ENCODE data around the gene DUSP9. TPM values are rescaled to one million over a fixed set of nuclear protein-coding genes. Genes with fewer than 3 reads are reported as not detected.

The DUSP9 gene
- total RNA-seq, 3 donors from 2014 or later, result not detected

- no peak overlapping the region for H3K4me3 ChIP-seq
- no peak for TF ChIP-seq CTCF (IDR thresholded peaks at IDR 0.05)
- no peaks in the 10 kb centered on the region for H3K9me3 ChIP-seq
- no peaks in the 10 kb centered on the region for H3K36me3 ChIP-seq (ENCODE audit: low read depth)
- DNase-seq, result no peak
- intact Hi-C loops (cut with DNase I, micrococcal nuclease), result no loop called here
- H3K4me1 ChIP-seq (ENCODE audit: low read depth), result no peaks in the 10 kb centered on the region
- ATAC-seq, result no peak
Observed at GRCh38 chrX:153636716-153637115, 10.3 kb upstream of the DUSP9 start.

- Histone ChIP-seq H3K36me3 (ENCODE audit: low read depth) (no peaks in the 10 kb centered on the region), H3K9me3 (no peaks in the 10 kb centered on the region), H3K4me1 (ENCODE audit: low read depth) (no peaks in the 10 kb centered on the region), H3K4me3 (no peak overlapping the region)
- DNase-seq (no peak), ATAC-seq (no peak)
- TF ChIP-seq CTCF (IDR thresholded peaks at IDR 0.05), result no peak
- intact Hi-C loops (cut with DNase I, micrococcal nuclease), result no loop called here
Observed at GRCh38 chrX:153637121-153638040, 9.6 kb upstream of the DUSP9 start.

GRCh38 chrX:153638041-153638371 is 9.0 kb upstream of the DUSP9 start:
- no peak for ATAC-seq
- TF ChIP-seq CTCF (IDR thresholded peaks at IDR 0.05), result no peak
- intact Hi-C loops (cut with DNase I, micrococcal nuclease), result no loop called here
- H3K9me3 ChIP-seq, result no peaks in the 10 kb centered on the region
- H3K4me3 ChIP-seq, result no peak overlapping the region
- H3K36me3 ChIP-seq (ENCODE audit: low read depth), result no peaks in the 10 kb centered on the region
- no peak for DNase-seq
- H3K4me1 ChIP-seq (ENCODE audit: low read depth), result no peaks in the 10 kb centered on the region

- TF ChIP-seq CTCF (IDR thresholded peaks at IDR 0.05), result no peak
- Histone ChIP-seq H3K4me1 (ENCODE audit: low read depth) (no peaks in the 10 kb centered on the region), H3K4me3 (no peak overlapping the region), H3K9me3 (no peaks in the 10 kb centered on the region), H3K36me3 (ENCODE audit: low read depth) (no peaks in the 10 kb centered on the region)
- intact Hi-C loops (cut with DNase I, micrococcal nuclease), result no loop called here
- no peak for DNase-seq
- no peak for ATAC-seq
Observed at GRCh38 chrX:153638436-153639176, 8.4 kb upstream of the DUSP9 start.

- Histone ChIP-seq H3K4me3 (no peak overlapping the region), H3K36me3 (ENCODE audit: low read depth) (no peaks in the 10 kb centered on the region), H3K4me1 (ENCODE audit: low read depth) (no peaks in the 10 kb centered on the region), H3K9me3 (no peaks in the 10 kb centered on the region)
- no peak for TF ChIP-seq CTCF (IDR thresholded peaks at IDR 0.05)
- DNase-seq (no peak), ATAC-seq (no peak)
- intact Hi-C loops (cut with DNase I, micrococcal nuclease), result no loop called here
Observed at GRCh38 chrX:153639177-153640044, 7.6 kb upstream of the DUSP9 start.

Data from mucosa of descending colon (tissue), 3 donors.